GM12865 (cell line): ENCODE measurements around the gene DGAT2.

Source experiments
- DNase-seq: peaks from one replicate; pipeline ENCODE4 v3.0.0; 2010; ENCODE audit warnings: low read depth
- H3K4me3 ChIP-seq: 2 replicates; pipeline ENCODE4 v1.5.1; 2011; ENCODE audit warnings: mild to moderate bottlenecking, low read depth, low read length, control low read depth
- CTCF ChIP-seq: IDR thresholded peaks from 2 replicates; pipeline ENCODE4 v1.5.1; 2011; ENCODE audit warnings: low read length, control low read depth, low read depth, inconsistent platforms; ENCODE audit not compliant: insufficient read depth; ENCODE audit errors: missing control alignments

DGAT2 gene

GRCh38 chr11:75836417-75836816 lies 67.8 kb downstream of the DGAT2 start:
- DNase-seq = no peak
- no peak overlapping the region for H3K4me3 ChIP-seq
- no peak for TF ChIP-seq CTCF

- TF ChIP-seq CTCF = no peak
- H3K4me3 ChIP-seq = no peak overlapping the region
- no peak for DNase-seq
Measured at GRCh38 chr11:75839851-75840250, 71.3 kb downstream of the DGAT2 start.

GRCh38 chr11:75840522-75840921 lies 71.9 kb downstream of the DGAT2 start:
- H3K4me3 ChIP-seq = no peak overlapping the region
- TF ChIP-seq CTCF = no peak
- no peak for DNase-seq

- no peak for TF ChIP-seq CTCF
- H3K4me3 ChIP-seq = no peak overlapping the region
- no peak for DNase-seq
Measured at GRCh38 chr11:75841739-75842138, 73.2 kb downstream of the DGAT2 start.

GRCh38 chr11:75845324-75845723 lies 76.7 kb downstream of the DGAT2 start:
- no peak for TF ChIP-seq CTCF
- H3K4me3 ChIP-seq = no peak overlapping the region
- no peak for DNase-seq

- no peak for DNase-seq
- H3K4me3 ChIP-seq = no peak overlapping the region
- no peak for TF ChIP-seq CTCF
Measured at GRCh38 chr11:75849894-75850293, 81.3 kb downstream of the DGAT2 start.

GRCh38 chr11:75850787-75851186 lies 82.2 kb downstream of the DGAT2 start:
- H3K4me3 ChIP-seq = no peak overlapping the region
- no peak for TF ChIP-seq CTCF
- no peak for DNase-seq
